ENCODE measurements around the gene APOLD1. TPM values are rescaled to one million over a fixed set of nuclear protein-coding genes. Genes with fewer than 3 reads are reported as not detected.
"Not testable (repeated sequence)": the region's sequence is repeated elsewhere in the genome, so short reads cannot be mapped to it uniquely, and the experiment has no call there.

The APOLD1 gene
- polyA plus RNA-seq, 3 donors: 0.08 to 0.21 TPM; not detected in 1

GRCh38 chr12:12819221-12819620, 33.8 kb downstream of the APOLD1 start:
- H3K9me3 Mint-ChIP-seq: no peaks in the 10 kb centered on the region
- H3K79me2 ChIP-seq (ENCODE audit: insufficient read depth, low read length): peaks cover 59% of the 10 kb centered on the region
- DNase-seq: no peak
- H3K4me1 ChIP-seq (ENCODE audit: control insufficient read depth in 1 of 2, insufficient read depth in 2 of 2, low read length in 2 of 2): peaks cover 8 to 31% of the 10 kb centered on the region in 2 donors
- H3K27ac Mint-ChIP-seq: peak overlapping the region in 1 of 7 donors; percentile 27
- H3K9me3 ChIP-seq (replicated peaks in 1 of 2; ENCODE audit: control insufficient read depth in 1 of 2, insufficient read depth in 1 of 2, low read length in 2 of 2): no peaks in the 10 kb centered on the region
- no peaks in the 10 kb centered on the region for H3K27me3 ChIP-seq (ENCODE audit: control insufficient read depth in 2 of 2, insufficient read depth in 2 of 2, low read length in 2 of 2)
- H4K20me1 ChIP-seq (ENCODE audit: insufficient read depth, low read length): no peaks in the 10 kb centered on the region
- H3K4me3 Mint-ChIP-seq: no peak overlapping the region
- no peak overlapping the region for H3K4me2 ChIP-seq (replicated peaks; ENCODE audit: extremely low read depth, low read length, poor library complexity, severe bottlenecking)
- no peaks in the 10 kb centered on the region for H3K27me3 Mint-ChIP-seq (ENCODE audit: low read depth in 3 of 3)
- H3K4me1 Mint-ChIP-seq: peaks cover 37% of the 10 kb centered on the region
- no peak overlapping the region for H2AFZ ChIP-seq (ENCODE audit: insufficient read depth, low read depth, low read length, poor library complexity, severe bottlenecking)
- intact Hi-C loops (cut with micrococcal nuclease): loop anchor here in 1 of 2 donors (10.0 kb wide), 1 partner anchor 104 kb away; the partner anchor contains the start of gene CDKN1B
- no CpG with 5 or more reads among the region's 2 CpGs for WGBS (ENCODE audit: insufficient coverage)
- H3K36me3 ChIP-seq (replicated peaks in 1 of 2; ENCODE audit: control insufficient read depth in 1 of 2, insufficient read depth in 2 of 2, low read length in 2 of 2): peaks cover 49 to 69% of the 10 kb centered on the region in 2 donors
- no peak overlapping the region for H3K9ac ChIP-seq (ENCODE audit: insufficient read depth, low read length, poor library complexity, severe bottlenecking)
- H3K36me3 Mint-ChIP-seq: peaks cover 58 to 64% of the 10 kb centered on the region in 2 donors
- H3K27ac ChIP-seq (ENCODE audit: low read depth in 1 of 2, low read length in 2 of 2): no peak overlapping the region
- TF ChIP-seq, protein P1, sequence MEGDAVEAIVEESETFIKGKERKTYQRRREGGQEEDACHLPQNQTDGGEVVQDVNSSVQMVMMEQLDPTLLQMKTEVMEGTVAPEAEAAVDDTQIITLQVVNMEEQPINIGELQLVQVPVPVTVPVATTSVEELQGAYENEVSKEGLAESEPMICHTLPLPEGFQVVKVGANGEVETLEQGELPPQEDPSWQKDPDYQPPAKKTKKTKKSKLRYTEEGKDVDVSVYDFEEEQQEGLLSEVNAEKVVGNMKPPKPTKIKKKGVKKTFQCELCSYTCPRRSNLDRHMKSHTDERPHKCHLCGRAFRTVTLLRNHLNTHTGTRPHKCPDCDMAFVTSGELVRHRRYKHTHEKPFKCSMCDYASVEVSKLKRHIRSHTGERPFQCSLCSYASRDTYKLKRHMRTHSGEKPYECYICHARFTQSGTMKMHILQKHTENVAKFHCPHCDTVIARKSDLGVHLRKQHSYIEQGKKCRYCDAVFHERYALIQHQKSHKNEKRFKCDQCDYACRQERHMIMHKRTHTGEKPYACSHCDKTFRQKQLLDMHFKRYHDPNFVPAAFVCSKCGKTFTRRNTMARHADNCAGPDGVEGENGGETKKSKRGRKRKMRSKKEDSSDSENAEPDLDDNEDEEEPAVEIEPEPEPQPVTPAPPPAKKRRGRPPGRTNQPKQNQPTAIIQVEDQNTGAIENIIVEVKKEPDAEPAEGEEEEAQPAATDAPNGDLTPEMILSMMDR (IDR thresholded peaks at IDR 0.05): no peak
- no peak overlapping the region for H3K4me3 ChIP-seq (replicated peaks in 1 of 3; ENCODE audit: low read depth in 2 of 3, low read length in 3 of 3)

DNA sequence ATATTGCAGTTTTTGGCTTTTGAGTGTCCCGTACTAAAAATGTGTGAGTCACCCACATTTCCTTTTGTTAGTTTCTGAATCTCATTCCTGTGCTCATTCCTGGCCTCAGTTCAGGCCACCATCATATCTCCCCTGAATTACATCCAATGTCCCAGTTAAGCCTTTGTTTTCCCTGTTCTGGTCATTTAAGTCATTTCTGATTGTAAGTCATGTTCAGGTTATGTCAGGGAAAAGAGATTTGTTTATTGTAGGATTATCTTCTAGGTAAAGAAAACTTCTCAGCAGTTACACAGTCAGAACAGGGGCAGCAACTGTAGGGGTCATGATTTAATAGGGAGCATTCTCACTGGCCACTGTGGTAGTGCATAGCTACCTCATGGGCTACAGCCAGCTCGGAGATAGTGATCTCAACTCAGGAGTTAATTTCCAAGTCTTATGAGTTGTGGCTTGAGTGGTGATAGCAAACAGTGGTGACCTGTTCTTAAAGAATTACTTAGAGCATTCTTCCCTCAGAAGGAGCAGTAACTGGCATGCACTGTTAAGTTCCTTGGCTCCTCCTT, 34.4 kb downstream of the APOLD1 start:
- Mint-ChIP-seq H3K4me3 (no peak overlapping the region), H3K27me3 (ENCODE audit: low read depth in 3 of 3) (no peaks in the 10 kb centered on the region), H3K27ac (no peak overlapping the region), H3K4me1 (peaks cover 31% of the 10 kb centered on the region), H3K9me3 (no peaks in the 10 kb centered on the region), H3K36me3 (peaks cover 64 to 65% of the 10 kb centered on the region in 2 donors)
- Histone ChIP-seq H3K4me1 (ENCODE audit: control insufficient read depth in 1 of 2, insufficient read depth in 2 of 2, low read length in 2 of 2) (peaks cover 7 to 28% of the 10 kb centered on the region in 2 donors), H3K9ac (ENCODE audit: insufficient read depth, low read length, poor library complexity, severe bottlenecking) (no peak overlapping the region), H2AFZ (ENCODE audit: insufficient read depth, low read depth, low read length, poor library complexity, severe bottlenecking) (no peak overlapping the region), H3K9me3 (replicated peaks in 1 of 2; ENCODE audit: control insufficient read depth in 1 of 2, insufficient read depth in 1 of 2, low read length in 2 of 2) (no peaks in the 10 kb centered on the region), H3K27me3 (ENCODE audit: control insufficient read depth in 2 of 2, insufficient read depth in 2 of 2, low read length in 2 of 2) (no peaks in the 10 kb centered on the region), H3K4me3 (replicated peaks in 1 of 3; ENCODE audit: low read depth in 2 of 3, low read length in 3 of 3) (no peak overlapping the region), H3K79me2 (ENCODE audit: insufficient read depth, low read length) (peaks cover 53% of the 10 kb centered on the region), H3K4me2 (replicated peaks; ENCODE audit: extremely low read depth, low read length, poor library complexity, severe bottlenecking) (no peak overlapping the region), H3K36me3 (replicated peaks in 1 of 2; ENCODE audit: control insufficient read depth in 1 of 2, insufficient read depth in 2 of 2, low read length in 2 of 2) (peaks cover 55 to 75% of the 10 kb centered on the region in 2 donors), H3K27ac (ENCODE audit: low read depth in 1 of 2, low read length in 2 of 2) (peak overlapping the region in 1 of 2 donors; percentile 2), H4K20me1 (ENCODE audit: insufficient read depth, low read length) (no peaks in the 10 kb centered on the region)
- intact Hi-C loops (cut with micrococcal nuclease): loop anchor here in 1 of 2 donors (10.0 kb wide), 1 partner anchor 105 kb away; the partner anchor contains the start of gene CDKN1B
- no peak for DNase-seq
- TF ChIP-seq, protein P1 (IDR thresholded peaks at IDR 0.05): no peak
- 17% methylated on average over 1 of the region's 2 CpGs for WGBS (ENCODE audit: insufficient coverage)

DNA sequence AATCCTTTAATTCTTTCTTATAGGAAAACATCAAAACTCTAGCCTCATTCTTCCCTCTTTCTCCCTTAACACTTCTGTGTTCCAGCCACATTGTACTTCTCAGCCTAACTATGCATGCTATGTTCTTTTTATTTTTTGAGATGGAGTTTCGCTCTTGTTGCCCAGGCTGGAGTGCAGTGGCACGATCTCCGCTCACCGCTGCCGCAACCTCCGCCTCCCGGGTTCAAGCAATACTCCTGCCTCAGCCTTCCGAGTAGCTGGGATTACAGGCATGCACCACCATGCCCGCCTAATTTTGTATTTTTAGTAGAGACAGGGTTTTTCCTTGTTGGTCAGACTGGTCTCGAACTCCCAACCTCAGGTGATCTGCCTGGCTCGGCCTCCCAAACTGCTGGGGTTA, 34.9 kb downstream of the APOLD1 start:
- 95% methylated on average over 8 of the region's 11 CpGs for WGBS (ENCODE audit: insufficient coverage)
- H3K9me3 ChIP-seq (replicated peaks in 1 of 2; ENCODE audit: control insufficient read depth in 1 of 2, insufficient read depth in 1 of 2, low read length in 2 of 2); H3K9ac ChIP-seq (ENCODE audit: insufficient read depth, low read length, poor library complexity, severe bottlenecking); intact Hi-C loops (cut with micrococcal nuclease); H3K4me2 ChIP-seq (replicated peaks; ENCODE audit: extremely low read depth, low read length, poor library complexity, severe bottlenecking); H3K27me3 ChIP-seq (ENCODE audit: control insufficient read depth in 2 of 2, insufficient read depth in 2 of 2, low read length in 2 of 2); H3K27me3 Mint-ChIP-seq (ENCODE audit: low read depth in 3 of 3); H3K9me3 Mint-ChIP-seq; H4K20me1 ChIP-seq (ENCODE audit: insufficient read depth, low read length); H3K4me3 Mint-ChIP-seq; DNase-seq; H3K4me3 ChIP-seq (replicated peaks in 1 of 3; ENCODE audit: low read depth in 2 of 3, low read length in 3 of 3); H2AFZ ChIP-seq (ENCODE audit: insufficient read depth, low read depth, low read length, poor library complexity, severe bottlenecking): not testable (repeated sequence)
- Histone ChIP-seq H3K79me2 (ENCODE audit: insufficient read depth, low read length) (peaks cover 48% of the 10 kb centered on the region), H3K27ac (ENCODE audit: low read depth in 1 of 2, low read length in 2 of 2) (peak overlapping the region in 1 of 2 donors; percentile 2), H3K4me1 (ENCODE audit: control insufficient read depth in 1 of 2, insufficient read depth in 2 of 2, low read length in 2 of 2) (peaks cover 7 to 28% of the 10 kb centered on the region in 2 donors), H3K36me3 (replicated peaks in 1 of 2; ENCODE audit: control insufficient read depth in 1 of 2, insufficient read depth in 2 of 2, low read length in 2 of 2) (peaks cover 55 to 80% of the 10 kb centered on the region in 2 donors)
- peak overlapping the region in 3 of 7 donors; percentile 1 to 52 (median 28) for H3K27ac Mint-ChIP-seq
- peaks cover 29% of the 10 kb centered on the region for H3K4me1 Mint-ChIP-seq
- peaks cover 68 to 69% of the 10 kb centered on the region in 2 donors for H3K36me3 Mint-ChIP-seq
